HG03066 (cell line): ENCODE measurements around the gene SPRYD3.
"Not testable (repeated sequence)": the region's sequence is repeated elsewhere in the genome, so short reads cannot be mapped to it uniquely, and the experiment has no call there.

Experiments
- ATAC-seq: cut with Tn5 transposase; IDR thresholded peaks from one replicate; pipeline ENCODE4 v1.9.1; 2021; ENCODE audit warnings: low read depth; ENCODE audit not compliant: unreplicated experiment

The SPRYD3 gene

DNA sequence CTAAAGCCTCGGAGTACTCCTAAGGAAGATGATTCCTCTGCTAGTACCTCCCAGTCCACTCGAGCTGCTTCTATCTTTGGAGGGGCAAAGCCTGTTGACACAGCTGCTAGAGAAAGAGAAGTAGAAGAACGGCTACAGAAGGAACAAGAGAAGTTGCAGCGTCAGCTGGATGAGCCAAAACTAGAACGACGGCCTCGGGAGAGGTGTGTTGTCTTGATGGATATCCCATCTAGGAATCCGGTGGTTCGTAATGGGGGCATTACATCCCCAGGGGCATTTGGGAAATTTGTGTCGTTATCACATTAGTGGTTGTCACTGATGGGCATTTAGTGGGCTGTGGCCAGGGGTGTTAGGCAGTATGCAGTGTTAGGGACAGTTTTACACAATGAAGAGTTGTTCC, 45.4 kb downstream of the SPRYD3 start:
- ATAC-seq, result not testable (repeated sequence)

DNA sequence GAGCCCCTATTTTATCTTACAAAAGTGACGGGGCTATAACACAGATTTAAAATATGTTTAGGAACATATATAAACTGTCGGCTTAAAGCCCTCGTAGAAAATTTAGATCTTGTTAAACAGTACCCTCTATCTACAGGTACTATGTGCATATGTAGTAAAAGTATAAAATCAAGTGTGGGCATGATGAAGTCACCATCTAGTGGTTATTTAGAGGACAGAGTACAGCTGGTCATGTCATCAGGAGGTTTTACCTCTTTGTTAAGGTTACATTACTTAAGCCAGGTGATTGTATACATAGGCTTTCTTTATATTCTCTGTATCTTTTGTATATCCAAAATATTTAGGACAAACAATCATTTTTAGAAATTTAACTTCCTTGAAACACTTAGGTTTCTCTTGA, 47.6 kb downstream of the SPRYD3 start:
- ATAC-seq, result no peak

DNA sequence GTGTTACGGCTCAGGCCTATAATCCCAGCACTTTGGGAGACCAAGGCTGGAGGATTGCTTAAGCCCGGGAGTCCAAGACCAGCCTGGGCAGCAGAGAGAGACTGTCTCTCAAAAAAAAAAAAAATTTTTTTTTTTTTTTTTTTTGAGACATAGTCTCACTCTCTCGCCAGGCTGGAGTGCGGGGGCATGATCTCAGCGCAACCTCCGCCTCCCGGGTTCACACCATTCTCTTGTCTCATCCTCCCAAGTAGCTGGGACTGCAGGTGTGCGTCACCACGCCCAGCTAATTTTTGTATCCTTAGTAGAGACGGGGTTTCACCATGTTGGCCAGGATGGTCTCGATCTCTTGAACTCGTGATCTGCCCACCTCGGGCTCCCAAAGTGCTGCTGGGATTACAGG, 52.2 kb downstream of the SPRYD3 start:
- ATAC-seq, result not testable (repeated sequence)

DNA sequence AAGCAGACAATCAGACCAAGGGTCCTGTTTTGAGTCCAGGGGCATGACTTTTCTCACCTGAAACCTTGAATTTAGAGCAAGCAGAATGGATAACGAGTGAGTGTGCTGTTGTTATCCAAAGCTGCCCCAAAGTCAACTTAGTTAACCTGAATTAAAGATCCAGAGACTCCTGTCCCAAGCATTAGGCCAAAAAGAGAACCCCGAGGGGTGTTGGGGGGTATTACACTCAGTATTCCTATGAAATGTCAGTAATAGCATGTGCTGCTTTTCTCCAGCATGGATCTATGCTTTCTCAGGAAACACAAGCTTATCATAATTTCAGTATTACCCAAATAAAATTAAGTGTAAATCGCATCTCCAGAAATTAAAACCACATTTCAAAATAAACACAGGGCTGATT, 53.9 kb downstream of the SPRYD3 start:
- ATAC-seq, result no peak

DNA sequence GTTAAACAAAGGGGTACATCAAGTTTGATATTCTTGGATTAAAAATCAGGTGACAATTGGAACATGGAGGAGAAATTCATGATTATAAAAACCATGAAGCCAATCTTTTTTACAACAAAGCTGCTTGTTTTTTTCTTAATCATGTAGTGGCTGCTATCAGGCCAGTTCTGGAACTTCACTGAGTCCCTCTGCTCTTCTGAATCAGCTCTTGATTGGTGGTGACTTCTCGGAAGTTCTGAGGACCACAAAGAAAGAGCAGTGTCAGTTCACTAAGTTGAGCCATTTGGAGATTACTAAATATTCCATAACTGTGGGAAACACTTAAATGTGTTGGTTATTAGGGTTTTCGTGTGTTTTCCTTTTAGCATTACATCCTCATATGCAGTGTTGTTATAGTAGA, 64.5 kb downstream of the SPRYD3 start:
- no peak for ATAC-seq
